AG09309 (cell line): ENCODE results near the gene AGAP1.

Experiments
- DNase-seq: peaks from one replicate; pipeline ENCODE4 v3.0.0-alpha.2; 2010; ENCODE audit warnings: low read depth
- H3K4me3 ChIP-seq: 2 replicates; pipeline ENCODE4 v1.5.1; 2011; ENCODE audit warnings: mild to moderate bottlenecking, low read depth, low read length, moderate library complexity; ENCODE audit not compliant: control insufficient read depth
- CTCF ChIP-seq: IDR thresholded peaks from 2 replicates; pipeline ENCODE4 v1.5.1; 2011; ENCODE audit warnings: mild to moderate bottlenecking, low read depth, low read length, inconsistent platforms; ENCODE audit not compliant: insufficient read depth, control insufficient read depth; ENCODE audit errors: missing control alignments

The AGAP1 gene

GRCh38 chr2:235903782-235904584 is 410.1 kb downstream of the AGAP1 start:
- no peak for DNase-seq
- no peak for TF ChIP-seq CTCF

GRCh38 chr2:235904585-235904931 is 410.7 kb downstream of the AGAP1 start:
- TF ChIP-seq CTCF: no peak
- DNase-seq: no peak
- no peak overlapping the region for H3K4me3 ChIP-seq

More at GRCh38 chr2:235903782-235904584, 410.1 kb downstream of the AGAP1 start:
- H3K4me3 ChIP-seq: no peak overlapping the region

DNA sequence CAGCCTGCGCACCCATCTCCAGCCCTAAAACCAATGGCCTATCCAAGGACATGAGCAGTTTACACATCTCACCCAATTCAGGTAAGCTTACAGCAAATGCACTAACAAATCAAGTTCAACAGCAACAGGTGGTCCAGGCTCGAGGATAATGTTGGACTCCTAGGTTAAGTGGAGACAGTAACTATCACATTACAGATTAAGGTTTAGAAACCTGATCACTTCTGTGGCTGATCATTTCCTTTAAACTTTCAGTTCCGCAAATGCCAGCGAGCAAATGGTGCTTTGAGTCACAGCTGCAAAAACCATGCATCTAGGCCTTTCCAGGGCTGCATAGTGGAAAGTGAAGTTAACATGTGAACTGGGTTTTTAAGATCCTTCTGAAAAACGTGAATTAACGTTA is 415.0 kb downstream of the AGAP1 start:
- no peak overlapping the region for H3K4me3 ChIP-seq
- no peak for DNase-seq
- no peak for TF ChIP-seq CTCF

- no peak for TF ChIP-seq CTCF
- H3K4me3 ChIP-seq: no peak overlapping the region
- no peak for DNase-seq
These were observed 415.5 kb downstream of the AGAP1 start for GRCh38 chr2:235909358-235909757.

GRCh38 chr2:235910067-235910466 is 416.2 kb downstream of the AGAP1 start:
- no peak for DNase-seq
- no peak for TF ChIP-seq CTCF
- no peak overlapping the region for H3K4me3 ChIP-seq

- no peak for DNase-seq
- TF ChIP-seq CTCF: no peak
These were observed 417.3 kb downstream of the AGAP1 start for GRCh38 chr2:235911125-235911524.

More at GRCh38 chr2:235911125-235911524, 417.3 kb downstream of the AGAP1 start:
- H3K4me3 ChIP-seq: no peak overlapping the region
